Ishikawa (cell line): Measurements from ENCODE around the gene CCDC107.

ENCODE experiments used
- CREB1 ChIP-seq: IDR thresholded peaks from 2 replicates; pipeline ENCODE4 v1.6.1; 2012; ENCODE audit warnings: low read depth
- EP300 ChIP-seq: IDR thresholded peaks from 2 replicates; pipeline ENCODE4 v1.6.1; 2012; ENCODE audit warnings: borderline replicate concordance
- FOXM1 ChIP-seq: IDR thresholded peaks from 2 replicates; pipeline ENCODE4 v1.6.1; 2012; ENCODE audit warnings: low read depth, borderline replicate concordance
- RAD21 ChIP-seq: IDR thresholded peaks from 2 replicates; pipeline ENCODE4 v1.6.1; 2012; ENCODE audit warnings: low read depth
- TCF12 ChIP-seq: IDR thresholded peaks from 2 replicates; pipeline ENCODE4 v1.6.1; 2012; ENCODE audit warnings: low read depth
- ZBTB7A ChIP-seq: IDR thresholded peaks from 2 replicates; pipeline ENCODE4 v1.6.1; 2012; ENCODE audit warnings: low read depth
- TF ChIP-seq, protein P1 (sequence below): IDR thresholded peaks from 2 replicates; pipeline ENCODE4 v1.6.1; 2012

GRCh38 chr9:35650341-35651158 is 7.5 kb upstream of the CCDC107 start, which contains the start of gene SIT1:
- TF ChIP-seq CREB1 (no peak), ZBTB7A (no peak), RAD21 (no peak), TCF12 (no peak), EP300 (no peak), FOXM1 (no peak)
- TF ChIP-seq, protein P1, sequence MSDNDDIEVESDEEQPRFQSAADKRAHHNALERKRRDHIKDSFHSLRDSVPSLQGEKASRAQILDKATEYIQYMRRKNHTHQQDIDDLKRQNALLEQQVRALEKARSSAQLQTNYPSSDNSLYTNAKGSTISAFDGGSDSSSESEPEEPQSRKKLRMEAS: no peak
